DND-41 (cell line): ENCODE data around the gene MRPL53.

ENCODE experiments used
- EZH2 ChIP-seq: IDR thresholded peaks from 3 replicates; pipeline ENCODE4 v1.6.1; 2012; ENCODE audit warnings: borderline replicate concordance, low read depth, mild to moderate bottlenecking, moderate library complexity, low read length, inconsistent platforms; ENCODE audit not compliant: severe bottlenecking
- TF ChIP-seq, protein P1 (sequence below): IDR thresholded peaks from 2 replicates; pipeline ENCODE4 v1.5.1; 2012; ENCODE audit warnings: borderline replicate concordance, low read length, moderate library complexity, mild to moderate bottlenecking; ENCODE audit not compliant: poor library complexity, severe bottlenecking; ENCODE audit errors: extremely low read depth

GRCh38 chr2:74436111-74436805 lies 36.2 kb downstream of the MRPL53 start:
- TF ChIP-seq, protein P1, sequence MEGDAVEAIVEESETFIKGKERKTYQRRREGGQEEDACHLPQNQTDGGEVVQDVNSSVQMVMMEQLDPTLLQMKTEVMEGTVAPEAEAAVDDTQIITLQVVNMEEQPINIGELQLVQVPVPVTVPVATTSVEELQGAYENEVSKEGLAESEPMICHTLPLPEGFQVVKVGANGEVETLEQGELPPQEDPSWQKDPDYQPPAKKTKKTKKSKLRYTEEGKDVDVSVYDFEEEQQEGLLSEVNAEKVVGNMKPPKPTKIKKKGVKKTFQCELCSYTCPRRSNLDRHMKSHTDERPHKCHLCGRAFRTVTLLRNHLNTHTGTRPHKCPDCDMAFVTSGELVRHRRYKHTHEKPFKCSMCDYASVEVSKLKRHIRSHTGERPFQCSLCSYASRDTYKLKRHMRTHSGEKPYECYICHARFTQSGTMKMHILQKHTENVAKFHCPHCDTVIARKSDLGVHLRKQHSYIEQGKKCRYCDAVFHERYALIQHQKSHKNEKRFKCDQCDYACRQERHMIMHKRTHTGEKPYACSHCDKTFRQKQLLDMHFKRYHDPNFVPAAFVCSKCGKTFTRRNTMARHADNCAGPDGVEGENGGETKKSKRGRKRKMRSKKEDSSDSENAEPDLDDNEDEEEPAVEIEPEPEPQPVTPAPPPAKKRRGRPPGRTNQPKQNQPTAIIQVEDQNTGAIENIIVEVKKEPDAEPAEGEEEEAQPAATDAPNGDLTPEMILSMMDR: no peak
- TF ChIP-seq EZH2: no peak
